ENCODE measurements around the gene RTP2. TPM values are rescaled to one million over a fixed set of nuclear protein-coding genes. Genes with fewer than 3 reads are reported as not detected.
A peak's percentile ranks its signal among the peaks of the same experiment; 100 is the strongest.

RTP2 gene
- total and polyA plus RNA-seq, 5 experiments from 2014 or later: not detected

DNA sequence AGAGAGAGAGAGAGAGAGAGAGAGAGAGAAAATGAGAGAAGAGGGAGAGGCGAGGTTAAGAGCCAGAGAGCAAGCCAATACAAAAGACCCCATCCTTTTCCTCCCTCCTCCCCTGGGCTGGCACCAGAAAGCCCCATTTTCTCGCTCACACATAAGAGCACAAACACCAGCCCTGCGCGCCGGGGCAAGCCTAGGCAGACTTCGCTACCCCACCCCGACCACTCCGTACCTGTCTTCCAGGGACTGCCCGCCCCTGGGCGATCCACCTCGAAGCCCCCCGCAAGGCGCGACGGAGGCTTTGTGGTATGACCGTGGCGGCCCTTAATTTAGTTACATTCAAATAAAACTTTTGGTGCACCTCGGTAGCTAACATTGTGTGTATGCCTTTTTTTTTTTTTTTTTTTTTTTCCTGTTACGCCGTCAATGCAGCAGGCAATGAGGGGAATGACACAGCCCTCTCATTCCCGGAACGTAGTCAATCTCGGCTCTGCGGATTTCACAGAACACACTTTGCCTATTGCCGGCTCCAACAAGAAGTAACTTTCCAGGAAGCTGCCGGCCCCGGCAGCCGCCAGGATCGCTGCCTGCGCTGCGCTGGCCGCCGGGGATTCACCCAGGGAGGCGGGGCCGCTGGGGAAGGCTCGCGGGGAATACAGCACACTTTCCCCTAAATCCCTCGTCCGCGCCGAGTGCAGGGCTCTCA, 35.2 kb upstream of the RTP2 start:
- peak overlapping the region; percentile 68 to 100 (median 90) for H3K27ac Mint-ChIP-seq
- POLR2A ChIA-PET: interaction anchor here (0.7 to 2.6 kb wide), 5 partner anchors 10 to 1395 kb away, joined by 3 to 9 read pairs (median 5); no protein-coding TSS in a partner anchor
- H3K4me3 Mint-ChIP-seq: peak overlapping the region; percentile 94 to 100 (median 98)
- no peaks in the 10 kb centered on the region for H3K27me3 Mint-ChIP-seq
- no peaks in the 10 kb centered on the region for H3K9me3 Mint-ChIP-seq
- DNase-seq (peak in 7 of 10 donors; percentile 35 to 46 (median 43)), ATAC-seq (peak in 1 of 2 donors; percentile 26)
- H3K36me3 Mint-ChIP-seq: peaks cover 0 to 10% (median 0%) of the 10 kb centered on the region in 3 donors
- H3K4me1 Mint-ChIP-seq: peaks cover 28 to 50% (median 42%) of the 10 kb centered on the region in 4 donors

DNA sequence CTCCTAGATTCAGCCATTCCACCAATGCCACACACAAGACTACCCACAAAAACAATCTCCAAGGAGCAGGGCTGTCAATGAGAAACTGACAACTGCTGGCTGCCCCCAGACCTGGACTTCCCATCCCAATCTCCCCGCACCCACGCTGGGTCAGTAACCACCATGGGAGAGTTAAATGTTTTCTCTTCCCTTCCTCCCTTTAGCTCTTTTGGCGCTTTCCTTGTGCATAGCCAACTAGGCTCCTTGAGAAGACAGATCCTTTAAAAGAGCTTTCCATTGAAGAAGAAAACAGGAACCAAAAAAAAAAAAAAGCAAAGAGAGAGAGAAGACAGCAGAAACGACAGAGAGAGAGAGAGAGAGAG, 34.6 kb upstream of the RTP2 start:
- DNase-seq (no peak), ATAC-seq (no peak)
- H3K27me3 Mint-ChIP-seq: no peaks in the 10 kb centered on the region
- H3K9me3 Mint-ChIP-seq: no peaks in the 10 kb centered on the region
- H3K36me3 Mint-ChIP-seq: peaks cover 0 to 10% (median 0%) of the 10 kb centered on the region in 3 donors
- peaks cover 26 to 45% (median 37%) of the 10 kb centered on the region in 4 donors for H3K4me1 Mint-ChIP-seq
- H3K27ac Mint-ChIP-seq: peak overlapping the region; percentile 35 to 98 (median 85)
- POLR2A ChIA-PET: interaction anchor here (0.5 to 0.7 kb wide), 3 partner anchors 1019 to 1205 kb away, joined by 3 to 7 read pairs (median 6); no protein-coding TSS in a partner anchor
- peak overlapping the region; percentile 94 to 100 (median 98) for H3K4me3 Mint-ChIP-seq

DNA sequence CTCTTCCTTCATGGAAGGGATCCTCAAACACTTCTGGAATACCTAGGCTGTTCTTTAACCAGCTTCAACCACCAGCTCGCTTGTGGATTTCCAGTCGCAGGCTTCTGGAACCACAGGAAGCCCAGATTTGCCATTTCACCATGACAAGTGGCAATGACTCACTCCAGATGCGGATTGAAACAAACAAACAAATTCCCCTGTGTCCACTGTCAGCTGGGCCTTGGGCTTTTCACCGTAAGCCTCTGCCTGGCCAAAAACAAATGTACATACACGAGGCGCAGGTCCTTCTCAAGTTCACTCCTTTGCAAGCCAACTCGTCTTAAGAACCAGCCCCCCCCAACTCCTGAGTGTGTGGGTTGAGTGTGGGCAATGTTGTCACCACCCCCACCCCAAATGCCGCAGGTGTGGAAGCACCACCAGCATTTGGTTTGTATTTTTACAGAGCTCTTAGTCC, 34.1 kb upstream of the RTP2 start:
- Mint-ChIP-seq H3K27ac (peak overlapping the region in 7 of 10 donors; percentile 7 to 97 (median 78)), H3K27me3 (no peaks in the 10 kb centered on the region), H3K36me3 (peaks cover 0 to 15% (median 3%) of the 10 kb centered on the region in 3 donors), H3K4me1 (peaks cover 22 to 40% (median 33%) of the 10 kb centered on the region in 4 donors), H3K4me3 (peak overlapping the region in 8 of 10 donors; percentile 12 to 99 (median 96)), H3K9me3 (no peaks in the 10 kb centered on the region)
- ATAC-seq: no peak
- POLR2A ChIA-PET: interaction anchor here (0.5 to 0.7 kb wide), 3 partner anchors 1019 to 1205 kb away, joined by 3 to 7 read pairs (median 6); no protein-coding TSS in a partner anchor
- DNase-seq: no peak

DNA sequence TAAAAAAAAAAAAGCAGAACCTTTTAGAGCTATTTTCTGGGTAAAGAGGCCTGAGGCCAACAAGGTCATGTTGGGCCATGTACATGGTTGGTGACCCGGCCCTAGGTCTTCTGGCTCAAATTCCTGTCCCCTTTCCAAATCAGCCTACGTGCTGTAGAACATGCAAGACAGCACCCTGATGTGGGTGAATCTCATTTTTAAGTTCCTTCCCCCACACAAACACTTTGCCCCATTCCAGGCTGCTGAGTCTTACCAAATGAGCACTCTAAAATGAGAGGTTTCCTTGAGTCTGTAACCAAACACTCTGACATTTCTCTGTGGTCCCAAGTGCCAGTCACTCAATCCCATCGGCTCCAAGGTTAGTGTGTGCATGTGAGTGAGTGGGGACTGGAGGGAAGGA, 33.5 kb upstream of the RTP2 start:
- ATAC-seq: no peak
- Mint-ChIP-seq H3K27me3 (no peaks in the 10 kb centered on the region), H3K36me3 (peaks cover 2 to 21% (median 3%) of the 10 kb centered on the region in 3 donors), H3K9me3 (no peaks in the 10 kb centered on the region), H3K27ac (peak overlapping the region in 6 of 10 donors; percentile 7 to 52 (median 34)), H3K4me1 (peaks cover 18 to 33% (median 29%) of the 10 kb centered on the region in 4 donors), H3K4me3 (peak overlapping the region in 1 of 10 donors; percentile 18)
- no peak for DNase-seq
- POLR2A ChIA-PET: no interaction called here

DNA sequence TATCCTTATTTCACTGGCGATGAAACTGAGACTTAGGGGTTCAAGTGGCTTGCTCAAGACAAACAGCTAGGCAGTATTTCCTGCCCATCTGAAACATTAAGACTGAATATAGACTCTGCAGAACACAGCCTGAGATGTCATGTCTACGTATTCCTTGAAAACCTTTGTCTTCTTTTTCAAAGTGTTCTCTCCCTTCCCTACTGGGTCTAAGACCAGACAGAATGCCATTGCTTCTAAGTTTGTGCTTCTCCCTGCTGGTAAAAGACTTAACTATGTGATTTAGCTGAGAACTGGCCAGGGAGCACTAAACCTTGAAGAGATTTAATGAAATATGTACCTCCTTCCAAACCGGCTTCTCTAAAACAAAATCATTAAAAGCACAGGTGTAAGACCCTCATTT, 33.0 kb upstream of the RTP2 start:
- Mint-ChIP-seq H3K36me3 (peaks cover 2 to 26% (median 3%) of the 10 kb centered on the region in 3 donors), H3K4me1 (peaks cover 15 to 29% (median 24%) of the 10 kb centered on the region in 4 donors), H3K27ac (peak overlapping the region in 4 of 10 donors; percentile 13 to 52 (median 34)), H3K9me3 (no peaks in the 10 kb centered on the region), H3K4me3 (no peak overlapping the region), H3K27me3 (no peaks in the 10 kb centered on the region)
- ATAC-seq (no peak), DNase-seq (no peak)
- POLR2A ChIA-PET: no interaction called here

DNA sequence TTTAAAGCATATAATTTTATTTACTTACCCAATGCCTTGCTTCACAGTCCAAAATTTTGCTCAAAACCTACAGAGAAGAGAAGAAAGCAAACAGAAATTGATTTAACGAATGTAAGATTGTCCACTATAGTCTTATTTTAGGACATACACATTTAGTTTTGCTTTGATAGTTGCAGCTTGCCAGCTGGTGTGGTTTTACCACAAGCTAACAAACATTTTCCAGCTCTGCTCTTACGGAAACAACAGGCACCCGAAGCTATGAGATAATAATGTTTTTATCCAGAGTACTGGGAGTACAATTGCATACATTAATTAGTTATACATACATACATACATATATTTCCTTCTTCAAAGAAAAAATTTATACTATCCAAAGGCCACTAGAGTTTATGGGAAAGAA, 32.5 kb upstream of the RTP2 start:
- Mint-ChIP-seq H3K4me3 (no peak overlapping the region), H3K36me3 (peaks cover 2 to 31% (median 3%) of the 10 kb centered on the region in 3 donors)

DNA sequence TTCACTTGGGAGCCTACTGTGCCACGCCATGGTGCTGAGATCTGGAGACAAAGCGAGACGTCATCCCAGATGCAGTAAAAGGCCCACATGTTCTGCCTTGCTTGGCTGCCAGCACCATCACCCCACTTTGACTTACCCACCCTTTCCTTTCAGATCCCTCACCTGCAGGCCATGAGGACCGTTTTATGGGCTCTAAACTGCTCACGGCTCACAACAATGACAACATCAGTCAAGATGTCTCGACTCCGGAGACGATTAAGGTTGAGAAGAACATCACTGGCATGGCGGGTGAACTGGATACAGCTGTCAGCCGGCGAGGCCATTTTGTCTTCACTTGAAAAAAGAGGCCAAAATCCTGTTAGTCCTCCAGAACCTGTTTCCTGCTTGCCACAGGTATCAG, 31.0 kb upstream of the RTP2 start:
- Mint-ChIP-seq H3K9me3 (no peaks in the 10 kb centered on the region), H3K27me3 (no peaks in the 10 kb centered on the region), H3K27ac (peak overlapping the region in 1 of 10 donors; percentile 27), H3K36me3 (peaks cover 3 to 44% (median 10%) of the 10 kb centered on the region in 3 donors), H3K4me3 (no peak overlapping the region), H3K4me1 (peaks cover 6 to 14% (median 9%) of the 10 kb centered on the region in 4 donors)
- POLR2A ChIA-PET: no interaction called here
- DNase-seq (no peak), ATAC-seq (no peak)

More for the DNA sequence above, 32.5 kb upstream of the RTP2 start:
- H3K27me3 Mint-ChIP-seq: no peaks in the 10 kb centered on the region
- no peak for DNase-seq
- H3K9me3 Mint-ChIP-seq: no peaks in the 10 kb centered on the region
- ATAC-seq: no peak
- POLR2A ChIA-PET: no interaction called here
- peak overlapping the region in 1 of 10 donors; percentile 51 for H3K27ac Mint-ChIP-seq
- peaks cover 15 to 24% (median 20%) of the 10 kb centered on the region in 4 donors for H3K4me1 Mint-ChIP-seq

DNA sequence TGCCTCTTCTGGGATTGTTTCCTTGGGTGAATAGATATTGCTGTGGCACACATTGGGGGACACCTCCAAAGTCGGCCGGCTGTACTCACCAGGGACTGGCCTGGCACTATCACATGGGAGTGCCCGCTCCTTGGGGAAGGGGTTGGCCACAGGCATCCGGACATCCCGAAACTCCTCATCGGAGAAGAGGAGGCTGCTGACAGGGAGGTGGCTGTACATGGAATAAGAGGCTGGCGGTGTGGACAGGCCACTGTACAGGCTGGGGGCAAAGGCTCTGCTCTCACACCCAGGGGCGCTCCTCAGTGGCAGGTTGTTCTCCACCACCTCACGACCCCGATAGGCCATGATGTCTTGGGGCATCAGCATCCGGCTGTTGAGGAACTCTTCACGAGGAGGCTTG, 27.2 kb upstream of the RTP2 start:
- Mint-ChIP-seq H3K27me3 (no peaks in the 10 kb centered on the region), H3K27ac (no peak overlapping the region), H3K4me1 (no peaks in the 10 kb centered on the region), H3K4me3 (no peak overlapping the region), H3K9me3 (no peaks in the 10 kb centered on the region), H3K36me3 (peaks cover 3 to 79% (median 24%) of the 10 kb centered on the region in 3 donors)
- ATAC-seq (no peak), DNase-seq (no peak)
- POLR2A ChIA-PET: no interaction called here

DNA sequence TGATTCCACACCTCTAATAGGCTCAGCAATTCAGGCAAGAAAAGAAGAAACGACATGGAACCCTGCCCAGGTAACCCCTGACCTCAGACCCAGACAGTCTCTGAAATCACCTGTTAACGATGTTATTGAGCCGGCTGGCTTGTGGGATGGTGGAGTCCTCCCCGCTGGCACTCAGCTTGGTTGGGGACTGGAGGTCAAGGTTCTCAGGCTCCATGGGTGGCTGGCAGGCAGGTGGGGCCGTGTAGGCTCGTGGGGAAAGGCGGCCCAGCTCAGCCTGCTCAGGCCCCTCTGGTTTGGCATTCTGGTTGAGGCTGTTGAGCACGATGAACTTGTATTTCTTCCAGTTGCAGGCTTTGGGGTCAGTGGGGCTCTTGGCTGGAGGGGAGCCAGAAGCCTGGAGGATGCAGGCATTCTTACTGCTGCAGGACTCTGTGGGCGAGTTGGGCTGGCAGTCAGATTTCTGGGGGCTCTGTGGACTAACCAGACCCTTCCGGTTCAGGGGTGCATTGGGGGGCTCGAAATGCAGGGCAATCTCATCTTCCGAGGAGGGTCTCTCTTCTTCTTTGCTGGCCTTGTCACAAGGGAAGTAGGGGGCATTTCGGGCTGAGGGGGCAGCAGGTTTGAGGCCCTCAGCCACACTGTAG, 26.7 kb upstream of the RTP2 start:
- Mint-ChIP-seq H3K4me1 (no peaks in the 10 kb centered on the region), H3K36me3 (peaks cover 7 to 82% (median 29%) of the 10 kb centered on the region in 3 donors), H3K4me3 (no peak overlapping the region), H3K9me3 (no peaks in the 10 kb centered on the region), H3K27ac (peak overlapping the region in 1 of 10 donors; percentile 39), H3K27me3 (no peaks in the 10 kb centered on the region)
- DNase-seq: peak in 1 of 10 donors; percentile 60
- POLR2A ChIA-PET: no interaction called here
- ATAC-seq: no peak

DNA sequence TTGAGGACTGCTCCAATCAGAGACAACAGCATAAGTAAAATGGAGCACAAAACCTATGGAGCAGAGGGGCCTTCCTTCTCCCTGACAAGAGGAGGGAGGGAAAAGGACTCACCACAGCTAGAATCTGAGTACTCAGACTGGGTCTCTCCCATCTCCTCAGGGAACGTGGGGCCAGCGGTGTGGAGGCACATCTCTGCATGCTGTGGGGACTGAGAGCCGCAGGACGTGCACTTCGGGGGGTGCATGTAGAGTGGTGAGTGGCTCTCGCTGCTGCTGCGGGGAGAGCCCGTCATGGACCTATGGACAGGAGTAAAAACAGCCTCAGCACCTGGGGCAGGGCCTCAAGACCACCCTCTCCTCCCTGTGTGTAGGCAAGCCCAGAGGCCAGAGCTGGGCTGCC, 25.9 kb upstream of the RTP2 start:
- Mint-ChIP-seq H3K9me3 (no peaks in the 10 kb centered on the region), H3K4me3 (no peak overlapping the region), H3K36me3 (peaks cover 7 to 85% (median 29%) of the 10 kb centered on the region in 3 donors), H3K4me1 (no peaks in the 10 kb centered on the region), H3K27me3 (no peaks in the 10 kb centered on the region), H3K27ac (no peak overlapping the region)
- POLR2A ChIA-PET: no interaction called here
- ATAC-seq (no peak), DNase-seq (no peak)

DNA sequence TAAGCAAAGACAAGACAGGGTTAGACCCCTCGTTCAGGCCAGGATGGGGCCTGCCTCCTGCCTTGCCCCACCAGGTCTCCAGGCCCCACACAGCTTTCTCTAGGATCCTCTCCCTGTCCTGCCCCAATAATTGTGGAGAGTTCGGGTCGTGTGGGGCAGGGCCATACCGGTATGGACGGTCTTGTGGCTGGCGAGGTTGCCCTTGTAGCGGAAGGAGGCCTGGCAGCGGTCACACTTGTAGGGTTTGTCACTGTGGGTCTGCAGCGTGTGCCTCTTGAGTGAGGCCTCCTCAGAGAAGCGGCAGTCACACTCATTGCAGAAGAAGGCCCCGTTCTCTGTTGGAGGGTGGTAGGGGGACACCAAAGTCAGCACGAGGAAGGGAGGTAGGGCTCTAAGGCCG, 24.2 kb upstream of the RTP2 start:
- Mint-ChIP-seq H3K4me3 (no peak overlapping the region), H3K36me3 (peaks cover 5 to 93% (median 35%) of the 10 kb centered on the region in 3 donors)
- POLR2A ChIA-PET: no interaction called here

DNA sequence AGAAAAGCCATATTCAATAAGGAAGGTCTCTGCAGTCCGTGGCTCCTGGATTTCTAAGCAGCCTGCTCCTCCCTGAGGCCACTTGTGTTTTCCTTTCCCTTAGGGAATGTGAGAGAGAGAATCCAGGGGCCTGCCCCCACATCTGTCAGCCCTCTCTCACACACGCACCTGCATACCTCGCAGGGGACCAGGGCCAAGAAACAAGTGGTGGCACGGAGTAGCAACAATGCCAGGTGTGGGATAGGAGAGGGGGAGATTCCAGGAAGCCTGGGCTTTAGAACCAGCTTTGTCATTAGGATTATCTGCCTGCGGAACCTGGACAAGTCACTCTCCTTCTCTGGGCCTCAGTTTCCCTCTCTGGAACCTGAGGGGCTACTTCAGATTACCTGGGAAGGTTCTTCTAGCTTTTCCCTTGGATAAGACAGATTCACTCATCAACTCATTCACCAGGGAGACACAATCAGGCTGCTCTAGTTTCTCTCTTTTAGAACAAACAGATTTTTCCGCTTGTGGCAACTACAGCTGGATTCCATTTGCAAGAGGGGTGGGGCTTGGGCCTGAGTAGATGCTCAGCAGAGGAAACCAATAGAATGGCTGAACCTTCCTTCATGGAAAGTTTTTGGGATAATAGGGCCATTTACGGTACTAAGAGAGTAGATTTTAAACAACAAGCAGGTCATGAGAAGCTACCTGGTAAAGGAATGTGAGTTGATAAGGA, 23.5 kb upstream of the RTP2 start:
- no peak for ATAC-seq
- no peaks in the 10 kb centered on the region for H3K9me3 Mint-ChIP-seq
- no peaks in the 10 kb centered on the region for H3K27me3 Mint-ChIP-seq
- H3K36me3 Mint-ChIP-seq: peaks cover 4 to 91% (median 36%) of the 10 kb centered on the region in 3 donors
- no peak overlapping the region for H3K4me3 Mint-ChIP-seq
- no peak for DNase-seq
- POLR2A ChIA-PET: no interaction called here
- no peaks in the 10 kb centered on the region for H3K4me1 Mint-ChIP-seq
- no peak overlapping the region for H3K27ac Mint-ChIP-seq

More for the DNA sequence above, 24.2 kb upstream of the RTP2 start:
- Mint-ChIP-seq H3K27me3 (no peaks in the 10 kb centered on the region), H3K9me3 (no peaks in the 10 kb centered on the region), H3K4me1 (no peaks in the 10 kb centered on the region), H3K27ac (no peak overlapping the region)
- ATAC-seq (no peak), DNase-seq (no peak)
